B cell (primary cell): ENCODE results near the gene TPSG1. TPM values are rescaled to one million over a fixed set of nuclear protein-coding genes. Genes with fewer than 3 reads are reported as not detected.
"Not testable (repeated sequence)": the region's sequence is repeated elsewhere in the genome, so short reads cannot be mapped to it uniquely, and the experiment has no call there.

Experiments used
- ATAC-seq: fragments of 200-7000 bp; cut with Tn5 transposase; one replicate; pipeline ENCODE4 v1.10.0; 2021; ENCODE audit warnings: low read depth, mild to moderate bottlenecking, moderate number of reproducible peaks, moderate library complexity
- CTCF ChIA-PET: fragments of 350-600 bp; sonication (Branson Sonifier 250); formaldehyde crosslinking; loops from one replicate; lab custom pipeline; 2021; ENCODE audit warnings: antibody characterized with exemption, inconsistent platforms; lab: Charles Lee
- POLR2A ChIA-PET: fragments of 350-600 bp; sonication (Branson Sonifier 250); formaldehyde crosslinking; loops from one replicate; lab custom pipeline; 2021; ENCODE audit warnings: antibody characterized with exemption; lab: Charles Lee
- DNase-seq: peaks from one replicate; pipeline ENCODE4 v3.0.0; 2013
- H2AFZ ChIP-seq: 2 replicates; pipeline ENCODE4 v1.6.1; 2012; ENCODE audit warnings: mild to moderate bottlenecking, low read depth, low read length; ENCODE audit not compliant: insufficient read depth, poor library complexity, severe bottlenecking
- H3K27ac ChIP-seq, 2 donors: 1 replicate in 1 of 2; 2 replicates in 1 of 2; pipeline ENCODE4 v1.5.1; 2012 to 2013; ENCODE audit warnings: low read length in 2 of 2, mild to moderate bottlenecking in 2 of 2, moderate library complexity in 1 of 2
- H3K27me3 ChIP-seq, 4 experiments: fragments of 200-600 bp in 1 of 4; sonication (generic) in 1 of 4; replicated peaks in 1 of 4; 1 replicate in 2 of 4; 2 replicates in 2 of 4; pipeline versions ENCODE4 v1.6.1 to v1.7.0; 2013 to 2016; ENCODE audit warnings: low read length in 3 of 4, mild to moderate bottlenecking in 2 of 4, mixed read lengths in 1 of 4, moderate library complexity in 1 of 4; ENCODE audit not compliant: insufficient read depth in 4 of 4, control insufficient read depth in 3 of 4; ENCODE audit errors: control extremely low read depth in 1 of 4
- H3K36me3 ChIP-seq, 2 experiments: replicated peaks in 1 of 2; 1 replicate in 1 of 2; 2 replicates in 1 of 2; pipeline versions ENCODE4 v1.6.1 to v1.7.1; 2013; ENCODE audit warnings: low read length in 1 of 2; ENCODE audit not compliant: insufficient read depth in 2 of 2, control insufficient read depth in 1 of 2; ENCODE audit errors: control extremely low read depth in 1 of 2, extremely low read depth in 1 of 2
- H3K4me1 ChIP-seq, 2 donors: fragments of 200-600 bp in 1 of 2; sonication (generic) in 1 of 2; 1 replicate in 1 of 2; 2 replicates in 1 of 2; pipeline versions ENCODE4 v1.5.1 to v1.6.1; 2013 to 2017; ENCODE audit warnings: low read length in 2 of 2; ENCODE audit not compliant: control insufficient read depth in 2 of 2, insufficient read depth in 2 of 2
- H3K4me2 ChIP-seq: replicated peaks from 2 replicates; pipeline ENCODE3; 2012; ENCODE audit warnings: mild to moderate bottlenecking, low read depth, low read length; ENCODE audit not compliant: poor library complexity, severe bottlenecking
- H3K4me3 ChIP-seq, 5 experiments: fragments of 200-600 bp in 1 of 5; sonication (generic) in 1 of 5; 1 replicate in 3 of 5; 2 replicates in 2 of 5; pipeline versions ENCODE4 v1.5.1 to v1.7.0; 2011 to 2016; ENCODE audit warnings: low read length in 4 of 5, mild to moderate bottlenecking in 4 of 5, low read depth in 2 of 5, control low read depth in 1 of 5, moderate library complexity in 1 of 5; ENCODE audit not compliant: insufficient read depth in 1 of 5; ENCODE audit errors: control extremely low read depth in 1 of 5, extremely low read depth in 1 of 5
- H3K79me2 ChIP-seq: fragments of 200-600 bp; sonication (generic); one replicate; pipeline ENCODE4 v1.6.0; 2016; ENCODE audit warnings: low read length; ENCODE audit not compliant: control insufficient read depth, insufficient read depth
- H3K9ac ChIP-seq: fragments of 200-600 bp; sonication (generic); 2 replicates; pipeline ENCODE4 v1.6.1; 2017; ENCODE audit warnings: mild to moderate bottlenecking, low read length, moderate library complexity
- H3K9me3 ChIP-seq, 3 donors: one replicate each; pipeline versions ENCODE4 v1.6.1 to v1.7.1; 2013; ENCODE audit warnings: low read length in 2 of 3; ENCODE audit not compliant: control insufficient read depth in 2 of 3, insufficient read depth in 1 of 3; ENCODE audit errors: control extremely low read depth in 1 of 3
- H4K20me1 ChIP-seq: 2 replicates; pipeline ENCODE4 v1.6.0; 2012; ENCODE audit warnings: mild to moderate bottlenecking, low read length; ENCODE audit not compliant: insufficient read depth, control insufficient read depth, poor library complexity, severe bottlenecking
- H3K27ac Mint-ChIP-seq: one replicate; pipeline ENCODE4 v1.8.0; 2021; ENCODE audit warnings: mixed read lengths
- H3K27me3 Mint-ChIP-seq: one replicate; pipeline ENCODE4 v1.8.0; 2021; ENCODE audit warnings: mixed read lengths
- H3K4me1 Mint-ChIP-seq: one replicate; pipeline ENCODE4 v1.8.0; 2021; ENCODE audit warnings: mixed read lengths
- H3K4me3 Mint-ChIP-seq: one replicate; pipeline ENCODE4 v1.8.0; 2021; ENCODE audit warnings: mixed read lengths
- H3K9me3 Mint-ChIP-seq: one replicate; pipeline ENCODE4 v1.8.0; 2022; ENCODE audit warnings: mixed read lengths; ENCODE audit not compliant: insufficient read depth
- WGBS: methylation state at CpG from one replicate; pipeline ENCODE4 v1.1.5; 2013; ENCODE audit warnings: missing lambda C conversion rate; ENCODE audit not compliant: insufficient coverage; 5-methylcytosine and 5-hydroxymethylcytosine counted together
- intact Hi-C: fragments of 100-400 bp; cut with micrococcal nuclease; formaldehyde crosslinking; loops from one replicate; pipeline ENCODE4 v1.10.0; 2022
- polyA plus RNA-seq: library from polyadenylated mRNA; depleted of rRNA; stranded (reverse); fragments of >200 nt; gene quantifications from 2 replicates; pipeline ENCODE4 v1.2.3, GENCODE V29; 2012
- total RNA-seq, 2 donors: library from RNA; stranded (reverse); fragments of 120-200 nt in 1 of 2; gene quantifications; 1 replicate in 1 of 2; 2 replicates in 1 of 2; pipeline versions ENCODE4 v1.2.3 to v1.2.4, GENCODE V29; 2013 to 2022

TPSG1 gene
- total and polyA plus RNA-seq, 2 donors (not counting 1 experiment from before 2014, with no cell fraction given) = not detected

DNA sequence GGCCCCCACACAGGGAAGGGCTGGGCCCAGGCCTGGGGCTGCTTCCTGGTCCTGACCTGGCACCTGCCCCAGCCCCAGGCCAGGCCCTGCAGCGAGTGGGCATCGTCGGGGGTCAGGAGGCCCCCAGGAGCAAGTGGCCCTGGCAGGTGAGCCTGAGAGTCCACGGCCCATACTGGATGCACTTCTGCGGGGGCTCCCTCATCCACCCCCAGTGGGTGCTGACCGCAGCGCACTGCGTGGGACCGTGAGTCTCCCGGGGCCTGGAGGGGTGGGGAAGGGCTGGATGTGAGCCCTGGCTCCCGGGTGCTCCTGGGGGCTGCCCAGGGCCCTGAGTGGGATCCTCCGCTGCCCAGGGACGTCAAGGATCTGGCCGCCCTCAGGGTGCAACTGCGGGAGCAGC lies 16.0 kb upstream of the TPSG1 start:
- H3K4me3 Mint-ChIP-seq, H3K27me3 ChIP-seq, H3K4me3 ChIP-seq, H3K9ac ChIP-seq, H3K4me1 ChIP-seq, POLR2A ChIA-PET, intact Hi-C loops, H3K27ac ChIP-seq, CTCF ChIA-PET, H3K4me1 Mint-ChIP-seq, H2AFZ ChIP-seq, H3K9me3 ChIP-seq, H4K20me1 ChIP-seq, DNase-seq, H3K4me2 ChIP-seq, H3K27me3 Mint-ChIP-seq, H3K27ac Mint-ChIP-seq, ATAC-seq, H3K9me3 Mint-ChIP-seq, H3K36me3 ChIP-seq, H3K79me2 ChIP-seq: not testable (repeated sequence)
- WGBS = 100% methylated on average over 2 of the region's 15 CpGs

DNA sequence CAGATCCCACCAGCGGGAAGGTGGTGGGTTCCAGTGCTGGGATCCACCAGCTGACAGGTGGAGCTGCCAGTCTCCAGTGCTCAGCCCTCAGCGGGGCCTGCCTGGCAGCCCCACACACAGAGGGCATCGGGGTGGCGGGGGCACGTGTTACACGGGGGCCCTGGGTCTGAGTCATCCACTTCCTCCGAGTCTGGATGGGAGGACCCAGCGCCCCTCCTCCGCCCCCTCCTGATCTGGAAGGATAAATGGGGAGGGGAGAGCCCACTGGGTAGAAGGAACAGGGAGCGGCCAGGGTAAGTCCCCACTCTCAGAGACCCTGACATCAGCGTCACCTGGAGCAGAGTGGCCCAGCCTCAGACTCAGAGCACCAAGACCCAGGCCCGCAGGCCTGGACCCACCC lies 15.4 kb upstream of the TPSG1 start, which contains the start of gene TPSAB1:
Gene TPSAB1, plus strand, starts transcription at position 270 of the 400 bp plus-strand sequence. CDS start 234 bp downstream, outside the sequence.
- intact Hi-C loops, H4K20me1 ChIP-seq, H3K4me1 Mint-ChIP-seq, H3K36me3 ChIP-seq, CTCF ChIA-PET, H3K9me3 Mint-ChIP-seq, POLR2A ChIA-PET, H3K79me2 ChIP-seq, H3K4me3 ChIP-seq, H3K27me3 Mint-ChIP-seq, H2AFZ ChIP-seq, H3K27ac ChIP-seq, H3K4me3 Mint-ChIP-seq, ATAC-seq, H3K9ac ChIP-seq, H3K27me3 ChIP-seq, DNase-seq, H3K27ac Mint-ChIP-seq, H3K9me3 ChIP-seq, H3K4me1 ChIP-seq, H3K4me2 ChIP-seq: not testable (repeated sequence)
- no CpG with 5 or more reads among the region's 12 CpGs for WGBS

DNA sequence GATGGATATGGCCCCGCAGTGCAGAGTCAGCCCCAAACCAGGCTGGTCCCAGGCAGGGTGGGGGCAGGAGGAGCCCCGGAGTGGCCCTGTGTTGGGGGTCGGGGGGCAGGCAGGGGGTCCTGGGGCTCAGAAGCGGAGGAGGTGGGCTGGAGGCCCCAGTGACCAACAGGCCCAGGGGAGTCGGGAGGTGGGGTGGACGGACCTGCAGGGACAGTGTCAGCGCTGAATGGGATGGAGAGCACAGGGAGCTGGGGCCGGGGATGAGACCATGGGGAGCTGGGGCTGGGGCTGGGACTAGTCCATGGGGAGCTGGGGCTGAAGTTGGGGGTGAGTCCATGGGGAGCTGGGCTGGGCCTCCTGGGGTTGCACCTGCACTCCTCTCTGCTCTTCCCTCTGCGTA lies 14.5 kb upstream of the TPSG1 start:
- H3K4me1 Mint-ChIP-seq, H2AFZ ChIP-seq, H3K27ac ChIP-seq, intact Hi-C loops, H3K4me1 ChIP-seq, H3K36me3 ChIP-seq, H3K4me2 ChIP-seq, H3K9me3 Mint-ChIP-seq, H3K4me3 Mint-ChIP-seq, H3K27ac Mint-ChIP-seq, H3K9me3 ChIP-seq, DNase-seq, H4K20me1 ChIP-seq, H3K9ac ChIP-seq, H3K27me3 ChIP-seq, POLR2A ChIA-PET, ATAC-seq, CTCF ChIA-PET, H3K79me2 ChIP-seq, H3K27me3 Mint-ChIP-seq, H3K4me3 ChIP-seq: not testable (repeated sequence)
- WGBS = 71% methylated on average over 5 of the region's 9 CpGs

DNA sequence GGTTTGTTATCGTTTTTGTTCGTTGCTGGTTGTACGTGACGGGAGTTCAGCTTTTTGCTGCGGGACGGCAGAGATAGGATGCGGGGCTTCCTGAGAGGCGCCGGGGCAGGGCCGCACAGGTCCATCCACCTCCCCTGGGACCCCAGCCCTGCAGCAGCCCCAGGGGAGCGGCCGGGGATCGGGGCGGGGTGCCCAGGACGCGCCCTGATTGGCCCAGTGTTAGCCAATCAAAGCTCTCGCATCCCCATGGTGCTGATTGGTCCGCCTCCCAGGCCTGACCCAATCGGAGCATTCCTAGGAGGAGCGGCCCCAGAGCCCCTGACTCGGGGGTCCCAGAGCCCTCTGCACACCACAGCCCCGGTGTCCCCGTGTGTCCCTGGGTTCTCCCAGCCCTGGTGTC lies 13.8 kb upstream of the TPSG1 start:
- H3K9me3 ChIP-seq, H3K9me3 Mint-ChIP-seq, H3K79me2 ChIP-seq, ATAC-seq, CTCF ChIA-PET, H3K4me3 ChIP-seq, POLR2A ChIA-PET, H3K4me2 ChIP-seq, H3K4me1 Mint-ChIP-seq, H3K9ac ChIP-seq, H3K4me1 ChIP-seq, H3K36me3 ChIP-seq, H3K27ac ChIP-seq, H4K20me1 ChIP-seq, DNase-seq, H3K27ac Mint-ChIP-seq, H3K27me3 Mint-ChIP-seq, H2AFZ ChIP-seq, H3K27me3 ChIP-seq, intact Hi-C loops, H3K4me3 Mint-ChIP-seq: not testable (repeated sequence)
- 78% methylated on average over 10 of the region's 23 CpGs for whole genome bisulfite sequencing
